Measurements from ENCODE around the gene KIF4B.
"Not testable (repeated sequence)": the region's sequence is repeated elsewhere in the genome, so short reads cannot be mapped to it uniquely, and the experiment has no call there.

Gene KIF4B, protein sequence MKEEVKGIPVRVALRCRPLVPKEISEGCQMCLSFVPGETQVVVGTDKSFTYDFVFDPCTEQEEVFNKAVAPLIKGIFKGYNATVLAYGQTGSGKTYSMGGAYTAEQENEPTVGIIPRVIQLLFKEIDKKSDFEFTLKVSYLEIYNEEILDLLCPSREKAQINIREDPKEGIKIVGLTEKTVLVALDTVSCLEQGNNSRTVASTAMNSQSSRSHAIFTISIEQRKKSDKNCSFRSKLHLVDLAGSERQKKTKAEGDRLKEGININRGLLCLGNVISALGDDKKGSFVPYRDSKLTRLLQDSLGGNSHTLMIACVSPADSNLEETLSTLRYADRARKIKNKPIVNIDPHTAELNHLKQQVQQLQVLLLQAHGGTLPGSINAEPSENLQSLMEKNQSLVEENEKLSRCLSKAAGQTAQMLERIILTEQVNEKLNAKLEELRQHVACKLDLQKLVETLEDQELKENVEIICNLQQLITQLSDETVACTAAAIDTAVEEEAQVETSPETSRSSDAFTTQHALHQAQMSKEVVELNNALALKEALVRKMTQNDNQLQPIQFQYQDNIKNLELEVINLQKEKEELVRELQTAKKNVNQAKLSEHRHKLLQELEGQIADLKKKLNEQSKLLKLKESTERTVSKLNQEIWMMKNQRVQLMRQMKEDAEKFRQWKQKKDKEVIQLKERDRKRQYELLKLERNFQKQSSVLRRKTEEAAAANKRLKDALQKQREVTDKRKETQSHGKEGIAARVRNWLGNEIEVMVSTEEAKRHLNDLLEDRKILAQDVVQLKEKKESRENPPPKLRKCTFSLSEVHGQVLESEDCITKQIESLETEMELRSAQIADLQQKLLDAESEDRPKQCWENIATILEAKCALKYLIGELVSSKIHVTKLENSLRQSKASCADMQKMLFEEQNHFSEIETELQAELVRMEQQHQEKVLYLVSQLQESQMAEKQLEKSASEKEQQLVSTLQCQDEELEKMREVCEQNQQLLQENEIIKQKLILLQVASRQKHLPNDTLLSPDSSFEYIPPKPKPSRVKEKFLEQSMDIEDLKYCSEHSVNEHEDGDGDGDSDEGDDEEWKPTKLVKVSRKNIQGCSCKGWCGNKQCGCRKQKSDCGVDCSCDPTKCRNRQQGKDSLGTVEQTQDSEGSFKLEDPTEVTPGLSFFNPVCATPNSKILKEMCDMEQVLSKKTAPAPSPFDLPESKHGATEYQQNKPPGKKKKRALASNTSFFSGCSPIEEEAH

DNA sequence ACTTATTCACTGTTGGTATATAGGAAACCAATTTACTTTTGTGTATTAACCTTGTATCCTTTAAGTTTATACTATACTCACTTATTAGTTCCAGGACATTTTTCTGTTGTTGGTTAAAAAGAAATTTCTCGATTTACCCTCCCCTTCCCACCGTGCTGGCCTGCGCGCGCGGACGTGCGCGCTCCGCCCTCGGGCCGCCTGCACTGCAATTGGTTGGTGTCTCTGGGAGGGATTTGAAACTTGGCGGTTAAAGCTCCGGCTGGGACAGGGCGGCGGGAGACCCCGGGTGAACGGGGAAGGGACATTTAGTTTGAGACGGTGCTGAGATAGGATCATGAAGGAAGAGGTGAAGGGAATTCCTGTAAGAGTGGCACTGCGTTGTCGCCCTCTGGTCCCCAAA is at the start of gene KIF4B:
Gene KIF4B, plus strand, starts transcription at position 230 of the 400 bp plus-strand sequence. Its CDS starts 105 bp downstream, at position 335.
- DNase-seq = no peak

GRCh38 chr5:154966081-154966841 is 47.3 kb upstream of the KIF4B start:
- no peak for DNase-seq

DNA sequence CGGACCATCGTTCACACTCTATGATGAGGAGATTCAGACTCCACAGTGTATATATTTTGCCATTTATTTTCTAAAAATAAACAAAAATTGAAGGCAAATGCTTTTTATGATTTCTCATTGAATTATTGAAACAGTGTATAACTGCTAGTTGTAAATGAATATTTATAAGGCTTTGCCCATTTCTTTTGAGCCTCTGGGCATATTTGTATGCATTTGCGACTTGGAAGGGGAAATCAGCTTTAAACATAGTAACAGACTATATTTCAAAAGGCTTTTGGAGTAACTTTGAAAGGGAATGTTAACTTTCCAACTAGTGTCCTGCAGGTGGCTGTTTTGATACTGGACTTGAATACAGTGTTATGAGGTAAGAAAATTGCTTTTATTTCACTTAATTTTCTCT is 46.7 kb upstream of the KIF4B start:
- DNase-seq = no peak

- DNase-seq = no peak
Observed at GRCh38 chr5:154967421-154968024, 46.0 kb upstream of the KIF4B start.

DNA sequence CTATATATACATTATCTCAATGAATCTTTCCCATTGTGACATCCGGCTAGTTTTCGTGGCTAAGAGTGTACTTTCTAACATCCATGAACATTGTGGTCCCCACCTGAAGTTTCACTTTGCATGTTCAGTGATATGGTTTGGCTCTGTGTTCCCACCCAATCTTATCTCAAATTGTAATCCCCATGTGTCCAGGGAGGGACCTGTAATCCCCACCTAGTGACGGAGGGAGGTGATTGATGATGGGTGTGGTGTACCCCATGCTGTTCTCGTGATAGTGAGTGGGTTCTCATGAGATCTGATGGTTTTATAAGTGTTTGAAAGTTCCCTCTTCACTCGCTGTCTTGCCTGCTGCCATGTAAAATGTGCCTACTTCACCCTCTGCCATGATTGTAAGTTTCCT is 44.6 kb upstream of the KIF4B start:
- DNase-seq = no peak

DNA sequence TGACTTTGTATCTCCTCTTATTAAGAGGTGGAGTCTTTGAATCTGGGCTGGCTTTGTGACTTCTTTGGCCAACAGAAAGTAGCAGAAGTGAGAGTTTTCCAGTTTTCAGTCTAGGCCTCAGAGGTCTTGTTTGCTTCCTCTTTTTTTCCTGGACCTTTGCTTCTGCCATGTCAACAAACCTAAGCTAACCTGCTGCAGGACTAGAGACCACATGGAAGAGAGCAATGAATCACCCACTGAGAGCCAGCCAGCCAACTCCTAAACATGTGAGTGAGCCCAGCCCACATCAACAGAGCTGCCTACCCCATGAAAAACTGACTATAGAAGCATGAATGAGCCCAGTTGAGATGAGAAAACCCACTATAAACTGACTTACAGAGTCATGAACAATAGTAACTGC is 42.8 kb upstream of the KIF4B start:
- no peak for DNase-seq

DNA sequence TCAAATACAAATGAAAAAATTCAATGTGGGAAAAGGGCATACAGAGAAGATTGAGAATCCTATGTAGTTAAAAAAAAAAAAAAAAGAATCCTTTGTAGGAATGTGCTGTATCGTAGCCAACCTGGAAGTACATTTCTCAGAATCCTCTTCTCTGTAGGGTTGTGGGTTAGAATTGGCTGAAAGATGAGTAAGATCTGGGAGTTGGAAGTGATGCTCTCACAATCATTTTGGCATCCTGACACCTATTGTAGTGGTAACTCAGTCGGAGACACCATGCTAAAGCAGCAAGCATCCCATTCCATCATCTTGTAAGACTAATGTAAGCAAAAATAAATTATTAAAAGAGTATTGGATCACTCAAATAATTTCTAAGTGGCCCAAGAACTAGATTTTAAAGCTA is 42.1 kb upstream of the KIF4B start:
- no peak for DNase-seq

- DNase-seq = no peak
Observed at GRCh38 chr5:154972476-154973080, 41.0 kb upstream of the KIF4B start.

DNA sequence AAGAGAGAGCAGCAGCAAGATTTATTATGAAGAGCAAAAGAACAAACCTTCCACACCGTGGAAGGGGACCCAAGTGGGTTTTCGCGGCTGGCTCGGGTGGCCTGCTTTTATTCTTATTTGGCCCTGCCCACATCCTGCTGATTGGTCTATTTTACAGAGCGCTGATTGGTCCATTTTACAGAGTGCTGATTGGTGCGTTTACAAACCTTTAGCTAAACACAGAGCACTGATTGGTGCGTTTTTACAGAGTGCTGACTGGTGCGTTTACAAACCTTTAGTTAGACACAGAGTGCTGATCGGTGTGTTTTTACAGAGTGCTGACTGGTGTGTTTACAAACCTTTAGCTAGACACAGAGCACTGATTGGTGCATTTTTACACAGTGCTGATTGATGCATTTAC is 37.5 kb upstream of the KIF4B start:
- not testable (repeated sequence) for DNase-seq

DNA sequence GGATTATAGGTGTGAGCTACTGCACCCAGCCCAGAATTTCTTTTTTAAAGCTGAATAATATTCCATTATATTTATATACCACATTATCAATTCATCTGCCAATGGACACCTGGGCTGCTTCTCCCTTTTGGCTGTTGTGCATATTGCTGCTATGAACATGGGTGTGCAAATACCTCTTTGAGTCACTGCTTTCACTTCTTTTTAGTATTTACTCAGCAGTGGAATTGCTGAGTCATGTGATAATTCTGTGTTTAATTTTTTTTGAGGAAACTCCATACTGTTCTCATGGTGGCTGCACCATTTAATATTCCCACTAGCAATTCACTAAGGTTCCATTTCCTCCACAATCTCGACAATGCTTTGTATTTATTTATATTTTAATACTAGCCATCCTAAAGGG is 36.1 kb upstream of the KIF4B start:
- no peak for DNase-seq

DNA sequence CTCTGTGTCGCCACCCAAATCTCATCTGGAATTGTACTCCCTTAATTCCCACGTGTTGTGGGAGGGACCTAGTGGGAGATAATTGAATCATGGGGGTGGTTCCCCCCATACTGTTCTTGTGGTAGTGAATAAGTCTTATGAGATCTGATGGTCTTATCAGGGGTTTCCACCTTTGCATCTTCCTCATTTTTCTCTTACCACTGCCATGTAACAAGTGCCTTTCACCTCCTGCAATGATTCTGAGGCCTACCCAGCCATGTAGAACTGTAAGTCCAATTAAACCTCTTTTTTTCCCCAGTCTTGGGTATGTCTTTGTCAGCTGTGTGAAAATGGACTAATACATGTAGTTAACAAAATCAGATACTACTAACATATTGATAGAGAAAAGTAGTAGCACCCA is 35.3 kb upstream of the KIF4B start:
- not testable (repeated sequence) for DNase-seq

GRCh38 chr5:154984946-154985516 is 28.5 kb upstream of the KIF4B start:
- no peak for DNase-seq

GRCh38 chr5:154986151-154986550 is 27.4 kb upstream of the KIF4B start:
- DNase-seq = no peak

DNA sequence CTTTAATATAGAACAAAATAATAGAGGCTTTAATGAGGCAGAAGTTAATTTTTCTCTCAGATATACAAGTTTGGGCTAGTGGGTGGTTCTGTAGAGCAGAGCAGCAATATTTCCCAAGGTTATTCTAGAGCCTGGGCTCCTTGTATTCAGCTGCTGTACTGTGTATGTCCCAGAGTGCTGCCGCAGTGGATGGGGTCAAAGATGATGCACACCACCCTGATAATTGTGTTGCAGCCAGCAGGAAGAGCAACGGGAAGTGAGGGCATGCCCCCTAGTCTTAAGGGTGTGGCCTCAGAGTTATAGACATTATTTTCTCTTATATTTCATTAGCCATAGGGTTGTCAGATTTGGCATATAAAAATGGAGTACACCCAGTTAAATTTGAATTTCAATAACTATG is 23.9 kb upstream of the KIF4B start:
- no peak for DNase-seq

GRCh38 chr5:154993461-154993860 is 20.1 kb upstream of the KIF4B start:
- DNase-seq = no peak

- no peak for DNase-seq
Observed at GRCh38 chr5:154995679-154996078, 17.9 kb upstream of the KIF4B start.

DNA sequence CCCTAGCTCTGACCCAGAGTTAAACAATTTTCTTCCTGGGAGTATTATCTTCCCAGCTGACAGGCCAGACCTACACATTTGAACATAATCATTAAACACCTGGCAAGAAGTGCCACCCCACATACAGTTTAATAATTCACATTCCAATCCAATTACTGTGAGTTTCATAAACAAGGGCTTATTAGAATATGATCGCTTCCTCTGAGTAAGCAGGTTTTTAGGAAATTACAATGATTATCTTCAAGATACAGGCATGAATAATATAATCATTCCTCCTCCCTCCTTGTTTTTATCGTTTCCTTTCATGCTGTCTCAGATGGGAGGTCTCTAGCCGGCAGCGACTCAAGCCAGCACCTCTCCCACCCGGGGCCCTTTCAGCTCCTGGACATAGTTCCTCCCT is 15.8 kb upstream of the KIF4B start:
- no peak for DNase-seq

GRCh38 chr5:154999865-155000264 is 13.7 kb upstream of the KIF4B start:
- DNase-seq = no peak

DNA sequence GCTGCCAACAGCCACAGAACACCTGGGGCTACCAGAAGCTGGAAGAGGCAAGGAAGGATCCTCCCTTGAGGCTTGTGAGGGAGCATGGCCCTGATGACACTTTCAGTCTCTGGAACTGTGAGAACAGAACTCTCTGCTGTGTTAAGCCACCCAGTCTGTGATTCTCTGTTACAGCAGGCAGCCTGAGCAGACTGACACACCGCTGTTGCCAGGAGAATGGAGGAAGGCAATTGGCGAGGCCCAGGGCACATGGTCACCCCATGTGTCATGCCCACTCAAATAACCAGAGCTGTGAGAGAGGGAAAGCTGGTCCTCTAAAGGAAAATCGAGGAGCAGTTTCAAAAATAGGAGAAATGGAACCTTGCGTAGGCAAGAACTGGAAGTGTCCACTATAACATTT is 12.0 kb upstream of the KIF4B start:
- no peak for DNase-seq

GRCh38 chr5:155002722-155003121 is 10.8 kb upstream of the KIF4B start:
- DNase-seq = not testable (repeated sequence)

GRCh38 chr5:155004138-155004744 is 9.3 kb upstream of the KIF4B start:
- DNase-seq = peak; percentile 9
